ENCODE measurements around the gene CNTNAP4.

The CNTNAP4 gene

GRCh38 chr16:76456016-76456415, 178.8 kb downstream of the CNTNAP4 start:
- no peak for ATAC-seq
- TF ChIP-seq ZFP3 (CRISPR knock-in tag; IDR thresholded peaks at IDR 0.05) (no peak), BACH2 (CRISPR knock-in tag; IDR thresholded peaks at IDR 0.05; ENCODE audit: borderline replicate concordance) (no peak), ZFP30 (CRISPR knock-in tag; IDR thresholded peaks at IDR 0.05) (no peak), ISL1 (CRISPR knock-in tag; IDR thresholded peaks at IDR 0.05) (no peak), PPARA (CRISPR knock-in tag; IDR thresholded peaks at IDR 0.05; ENCODE audit: borderline replicate concordance) (no peak)

- TF ChIP-seq CSRNP3 (CRISPR knock-in tag; IDR thresholded peaks at IDR 0.05) (no peak), BACH2 (CRISPR knock-in tag; IDR thresholded peaks at IDR 0.05; ENCODE audit: borderline replicate concordance) (no peak), ZFP30 (CRISPR knock-in tag; IDR thresholded peaks at IDR 0.05) (no peak), TCF4 (CRISPR knock-in tag; IDR thresholded peaks at IDR 0.05; ENCODE audit: borderline replicate concordance) (no peak), ESRRG (CRISPR knock-in tag; IDR thresholded peaks at IDR 0.05) (no peak), CREB5 (CRISPR knock-in tag; IDR thresholded peaks at IDR 0.05; ENCODE audit: low read depth) (no peak), ZFP3 (CRISPR knock-in tag; IDR thresholded peaks at IDR 0.05) (no peak), ZC3H10 (CRISPR knock-in tag; IDR thresholded peaks at IDR 0.05) (no peak), ZNF70 (CRISPR knock-in tag; IDR thresholded peaks at IDR 0.05) (no peak), TSHZ2 (CRISPR knock-in tag; IDR thresholded peaks at IDR 0.05) (no peak)
- ATAC-seq: no peak
Observed at GRCh38 chr16:76459111-76459510, 181.9 kb downstream of the CNTNAP4 start.

- no peak for ATAC-seq
- no peak for TF ChIP-seq ESRRG (CRISPR knock-in tag; IDR thresholded peaks at IDR 0.05)
Observed at GRCh38 chr16:76461836-76462235, 184.6 kb downstream of the CNTNAP4 start.

- ATAC-seq: no peak
- no peak for TF ChIP-seq ZFP30 (CRISPR knock-in tag; IDR thresholded peaks at IDR 0.05)
- no peak for TF ChIP-seq ZNF70 (CRISPR knock-in tag; IDR thresholded peaks at IDR 0.05)
- no peak for TF ChIP-seq ESRRG (CRISPR knock-in tag; IDR thresholded peaks at IDR 0.05)
- no peak for TF ChIP-seq CSDC2 (CRISPR knock-in tag; IDR thresholded peaks at IDR 0.05)
- TF ChIP-seq ZC3H10 (CRISPR knock-in tag; IDR thresholded peaks at IDR 0.05): no peak
- TF ChIP-seq PPARA (CRISPR knock-in tag; IDR thresholded peaks at IDR 0.05; ENCODE audit: borderline replicate concordance): no peak
- TF ChIP-seq ZNF8 (CRISPR knock-in tag; IDR thresholded peaks at IDR 0.05): no peak
- no peak for TF ChIP-seq TCF4 (CRISPR knock-in tag; IDR thresholded peaks at IDR 0.05; ENCODE audit: borderline replicate concordance)
- no peak for TF ChIP-seq GLIS3 (CRISPR knock-in tag; IDR thresholded peaks at IDR 0.05)
- TF ChIP-seq ZFP3 (CRISPR knock-in tag; IDR thresholded peaks at IDR 0.05): no peak
- TF ChIP-seq ISL1 (CRISPR knock-in tag; IDR thresholded peaks at IDR 0.05): no peak
- TF ChIP-seq TOX (CRISPR knock-in tag; IDR thresholded peaks at IDR 0.05; ENCODE audit: borderline replicate concordance): no peak
- TF ChIP-seq TSHZ2 (CRISPR knock-in tag; IDR thresholded peaks at IDR 0.05): no peak
- no peak for TF ChIP-seq RARB (CRISPR knock-in tag; IDR thresholded peaks at IDR 0.05)
- no peak for TF ChIP-seq CSRNP3 (CRISPR knock-in tag; IDR thresholded peaks at IDR 0.05)
- no peak for TF ChIP-seq ARNTL (CRISPR knock-in tag; IDR thresholded peaks at IDR 0.05; ENCODE audit: borderline replicate concordance, low read depth)
- no peak for TF ChIP-seq ZNF565 (CRISPR knock-in tag; conservative IDR thresholded peaks at IDR 0.05; ENCODE audit: low read depth)
- no peak for TF ChIP-seq CREB5 (CRISPR knock-in tag; IDR thresholded peaks at IDR 0.05; ENCODE audit: low read depth)
Observed at GRCh38 chr16:76464955-76465620, 187.9 kb downstream of the CNTNAP4 start.

Measured in SK-N-SH treated with all-trans-retinoic acid at 6 μM for 48 hours (cell line).